ENCODE measurements around the gene CDK2AP2.

- TF ChIP-seq CTCF (IDR thresholded peaks at IDR 0.05) (no peak), EZH2 (IDR thresholded peaks at IDR 0.05; ENCODE audit: borderline replicate concordance, insufficient read depth, low read depth, low read length, poor library complexity, severe bottlenecking) (no peak)
Measured at GRCh38 chr11:67530282-67530592, 22.3 kb upstream of the CDK2AP2 start.
